GM19035 (cell line): Measurements from ENCODE around the gene CCDC91.
"Not testable (repeated sequence)": the region's sequence is repeated elsewhere in the genome, so short reads cannot be mapped to it uniquely, and the experiment has no call there.

Source experiments
- ATAC-seq: cut with Tn5 transposase; IDR thresholded peaks from one replicate; pipeline ENCODE4 v1.9.1; 2021; ENCODE audit not compliant: unreplicated experiment

Gene CCDC91

DNA sequence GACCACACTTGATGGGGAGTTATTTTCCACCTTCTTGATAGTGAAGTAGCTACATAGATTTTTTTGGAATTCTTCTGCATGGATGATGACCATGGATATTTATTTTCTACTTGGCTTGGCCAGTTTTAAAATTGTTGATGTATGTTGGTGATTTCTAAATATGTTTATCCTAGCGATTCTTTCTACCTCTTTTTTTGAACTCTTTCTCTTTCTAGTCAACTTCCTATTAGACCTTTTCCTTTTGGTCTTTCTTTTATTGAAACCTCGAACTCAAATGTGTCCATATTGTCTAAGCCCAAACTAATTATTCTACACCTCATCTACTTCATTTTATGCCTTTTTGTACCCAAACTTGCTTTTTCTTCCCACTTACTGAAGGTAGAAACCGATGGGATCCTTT, 37.0 kb downstream of the CCDC91 start:
- ATAC-seq: no peak

DNA sequence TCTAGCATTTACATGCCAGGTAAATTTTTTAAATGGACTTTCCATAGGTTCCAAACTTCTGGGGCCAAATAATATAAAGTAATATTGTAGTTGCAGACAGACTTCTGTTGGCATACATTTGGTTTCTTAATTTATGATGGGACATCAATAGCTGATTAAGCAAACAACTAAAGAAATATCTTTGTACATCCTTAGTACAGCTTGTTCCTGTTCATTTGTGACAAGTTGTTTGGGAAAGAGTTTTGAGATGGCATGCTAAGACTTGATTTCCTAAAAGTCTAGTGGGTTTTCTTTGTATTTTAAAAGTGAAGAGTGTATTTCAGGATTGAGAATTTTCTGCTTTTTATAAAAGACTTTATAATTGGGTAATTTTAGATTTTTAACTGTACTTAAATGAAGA, 41.0 kb downstream of the CCDC91 start:
- no peak for ATAC-seq

DNA sequence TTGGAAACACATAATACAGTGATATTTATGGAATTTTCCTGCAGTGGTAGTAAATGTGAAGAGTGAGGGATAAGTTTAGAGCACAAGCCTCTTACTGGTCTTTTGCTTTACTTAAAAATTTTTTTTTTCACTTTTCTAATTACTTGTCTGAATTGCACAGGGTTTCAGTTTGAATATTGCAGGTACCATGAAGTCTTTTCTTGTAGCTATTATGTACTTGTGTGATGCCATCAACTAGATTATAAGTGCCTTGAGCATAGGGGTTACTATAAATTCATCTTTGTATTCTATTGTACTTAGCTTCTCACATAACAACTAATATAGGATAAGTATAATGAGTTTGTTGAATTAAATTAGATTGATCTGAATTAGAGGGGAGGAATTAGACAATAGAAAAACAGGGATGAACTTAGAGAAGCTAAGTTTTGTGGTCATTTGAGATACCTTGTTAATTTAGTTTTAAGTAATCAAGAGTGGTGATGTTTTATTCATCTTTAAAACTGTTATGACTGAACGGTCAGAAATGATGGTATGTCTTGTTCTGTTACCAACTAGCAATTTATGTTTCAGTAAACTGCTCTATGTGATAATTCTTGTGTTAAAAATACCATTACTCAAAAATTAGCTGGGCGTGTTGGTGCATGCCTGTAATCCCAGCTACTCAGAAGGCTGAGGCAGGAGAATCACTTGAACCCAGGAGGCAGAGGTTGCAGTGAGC, 42.1 kb downstream of the CCDC91 start:
- ATAC-seq: peak; percentile 50

DNA sequence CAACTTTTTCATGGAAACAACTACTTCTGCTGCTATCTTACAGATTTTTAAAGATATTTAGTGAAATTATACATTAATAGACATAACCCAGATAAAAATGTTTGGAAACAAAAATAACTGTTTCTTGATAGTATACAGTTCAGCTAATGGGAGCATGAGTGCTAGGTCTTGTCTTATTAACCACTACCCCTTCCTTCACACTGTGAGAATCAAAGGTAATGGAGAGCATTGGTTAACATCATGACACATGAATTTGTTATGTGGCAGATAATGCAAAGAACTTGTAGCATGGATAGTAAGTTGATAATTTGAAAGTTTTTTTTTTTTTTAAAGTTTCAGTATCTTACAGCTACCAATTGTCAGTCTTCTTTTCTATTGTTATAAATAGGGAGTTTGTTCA, 44.2 kb downstream of the CCDC91 start:
- ATAC-seq: no peak

DNA sequence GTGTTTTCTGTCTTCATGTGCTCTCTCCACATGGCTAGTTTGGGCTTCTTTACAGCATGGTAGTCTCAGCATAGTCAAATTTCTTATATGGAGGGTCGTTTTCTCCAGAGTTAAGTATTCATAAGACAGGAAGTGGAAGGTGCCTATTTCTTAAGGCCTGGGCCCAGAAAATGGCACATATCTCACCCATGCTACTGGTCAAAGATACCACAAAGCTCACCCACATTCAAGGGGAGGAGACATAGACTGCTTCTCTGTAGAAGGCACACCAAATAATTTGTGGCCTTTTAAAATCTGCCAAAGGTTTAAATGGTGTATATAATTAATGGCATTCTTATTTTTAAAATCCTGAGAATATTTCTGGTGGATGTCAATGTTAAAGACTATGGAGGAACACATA, 44.8 kb downstream of the CCDC91 start:
- no peak for ATAC-seq

DNA sequence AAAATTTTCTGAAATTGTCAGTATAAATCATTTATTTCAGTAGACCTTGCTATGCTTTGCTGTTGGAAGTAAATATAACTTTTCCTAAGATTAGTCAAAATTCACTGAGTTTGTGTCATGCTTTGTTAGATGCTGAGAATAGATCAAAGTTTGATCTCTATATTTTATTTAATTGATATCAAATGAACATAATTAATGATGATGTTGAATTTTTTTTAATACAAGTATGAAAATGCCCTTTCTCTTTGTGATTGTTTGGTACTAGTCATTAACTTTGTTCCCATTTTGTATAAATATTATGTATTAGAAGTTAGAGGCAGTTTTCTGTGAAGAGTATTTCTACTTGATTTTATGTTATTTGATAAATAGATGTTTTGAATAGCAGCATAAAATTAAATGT, 45.7 kb downstream of the CCDC91 start:
- ATAC-seq: no peak

DNA sequence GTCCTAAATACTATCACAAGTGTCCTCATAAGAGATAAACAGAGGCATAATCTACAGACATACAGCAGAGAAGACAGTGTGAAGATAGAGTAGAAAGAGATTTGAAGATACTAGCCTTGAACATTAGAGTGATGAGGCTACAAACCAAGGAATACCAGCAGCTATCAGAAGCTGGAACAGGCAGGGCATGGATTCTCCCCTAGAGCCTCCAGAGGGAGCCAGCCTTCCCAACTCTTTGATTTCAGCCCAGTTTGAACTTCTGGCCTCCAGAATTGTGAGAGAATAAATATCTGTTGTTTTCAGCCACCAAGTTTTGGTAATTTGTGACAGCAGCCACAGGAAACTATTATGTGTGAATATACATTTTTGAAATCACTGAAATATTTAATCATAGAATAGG, 47.2 kb downstream of the CCDC91 start:
- no peak for ATAC-seq

DNA sequence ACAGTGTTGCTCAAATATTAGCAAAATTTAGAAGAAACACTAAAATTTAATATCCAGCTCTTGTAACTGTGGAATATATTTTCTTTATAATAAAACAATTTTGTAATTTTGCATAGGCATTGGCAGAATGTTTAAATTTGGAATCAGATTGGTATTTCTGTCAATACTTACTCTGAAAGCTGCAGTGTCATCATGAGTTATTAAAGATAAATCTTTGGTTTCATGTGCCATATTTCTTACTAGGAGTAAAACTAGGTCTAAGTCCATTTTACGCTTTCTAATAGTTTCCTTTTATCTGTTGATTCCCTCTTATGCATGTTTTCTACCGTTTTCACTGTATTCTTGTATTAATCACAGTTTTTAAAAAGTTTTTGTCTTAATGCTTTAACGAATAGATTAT, 49.7 kb downstream of the CCDC91 start:
- no peak for ATAC-seq

DNA sequence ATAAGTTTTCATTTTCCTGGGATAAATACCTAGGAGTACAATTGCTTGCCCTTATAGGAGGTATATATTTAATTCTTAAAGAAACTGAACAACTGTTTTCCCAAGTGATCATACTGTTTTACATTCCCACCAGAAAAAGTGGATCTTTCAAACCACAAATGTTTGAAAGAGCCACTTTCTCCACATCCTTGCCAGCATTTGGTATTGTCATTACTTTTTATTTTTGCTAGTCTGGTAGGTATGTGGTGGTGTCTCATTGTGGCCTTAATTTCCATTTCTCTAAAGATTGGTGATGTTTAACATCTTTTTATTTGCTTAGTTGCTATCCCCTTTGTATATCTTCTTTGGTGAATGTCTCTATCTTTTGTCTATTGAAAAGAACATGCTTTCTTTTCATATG, 50.6 kb downstream of the CCDC91 start:
- ATAC-seq: no peak

DNA sequence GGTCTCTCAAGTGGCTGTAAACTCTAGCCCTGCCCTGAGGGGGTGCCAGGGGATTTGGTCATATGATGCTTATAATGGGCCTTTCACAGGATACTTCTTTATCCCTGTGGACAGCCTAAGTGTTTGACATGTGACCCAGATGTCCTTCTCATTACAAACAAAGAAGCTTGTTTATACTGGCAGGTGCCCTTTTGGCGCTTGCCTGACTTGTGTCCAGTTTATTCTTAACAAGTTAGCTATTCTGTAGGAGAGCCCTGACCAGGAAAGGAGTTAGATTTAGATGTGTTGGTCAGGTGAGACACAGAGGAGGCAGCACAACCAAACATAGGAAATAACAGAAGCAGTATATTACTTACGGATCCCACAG, 51.9 kb downstream of the CCDC91 start:
- ATAC-seq: no peak

DNA sequence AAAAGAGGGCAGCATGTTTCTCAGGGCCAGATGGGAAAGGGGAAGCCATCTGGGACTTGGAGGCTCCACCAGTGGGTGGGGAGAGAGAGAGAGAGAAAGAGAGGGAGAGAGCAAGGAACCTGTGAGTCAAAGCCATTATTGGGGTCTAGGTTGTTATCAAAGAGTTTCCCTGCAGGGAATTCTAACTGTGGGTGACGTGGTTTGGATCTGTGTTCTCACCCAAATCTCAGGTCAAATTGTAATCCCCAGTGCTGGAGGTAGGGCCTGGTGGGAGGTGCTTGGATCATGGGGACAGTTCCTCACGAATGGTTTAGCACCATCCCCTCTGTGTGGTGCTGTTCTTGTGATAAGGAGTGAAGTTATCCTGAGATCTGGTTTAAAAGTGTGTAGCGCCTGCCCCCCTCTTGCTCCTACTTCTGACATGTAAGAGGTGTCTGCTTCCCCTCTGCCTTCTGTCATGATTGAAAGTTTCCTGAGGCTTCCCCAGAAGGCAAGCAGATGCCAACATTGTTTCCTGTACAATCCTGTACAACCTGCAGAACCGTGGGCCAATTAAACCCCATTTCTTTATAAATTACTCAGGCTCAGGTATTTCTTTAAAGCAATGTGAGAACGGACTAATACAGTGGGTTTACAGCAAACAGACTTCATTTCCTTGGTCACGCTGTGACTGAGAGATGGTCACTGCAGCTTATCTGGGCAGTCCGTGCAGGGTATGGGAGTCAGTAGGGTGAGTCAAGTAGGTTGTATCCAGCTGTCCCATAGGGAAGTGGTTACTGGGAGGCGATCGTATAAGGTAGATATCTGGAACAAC, 52.4 kb downstream of the CCDC91 start:
- ATAC-seq: no peak

DNA sequence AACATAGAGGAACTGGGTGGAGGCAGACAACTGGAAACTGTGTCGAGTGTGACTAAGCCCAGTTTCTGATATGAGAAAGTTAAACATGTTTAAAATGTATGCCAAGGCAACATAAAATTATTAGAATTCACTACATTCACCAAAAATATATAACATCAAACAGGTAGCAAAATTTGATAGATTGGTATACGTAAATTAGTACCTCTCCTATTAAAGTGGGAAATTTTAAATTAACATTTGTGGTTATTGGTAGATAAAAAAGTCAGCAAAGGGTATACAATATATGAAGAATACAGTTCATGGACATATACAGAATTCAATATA, 53.0 kb downstream of the CCDC91 start:
- no peak for ATAC-seq

DNA sequence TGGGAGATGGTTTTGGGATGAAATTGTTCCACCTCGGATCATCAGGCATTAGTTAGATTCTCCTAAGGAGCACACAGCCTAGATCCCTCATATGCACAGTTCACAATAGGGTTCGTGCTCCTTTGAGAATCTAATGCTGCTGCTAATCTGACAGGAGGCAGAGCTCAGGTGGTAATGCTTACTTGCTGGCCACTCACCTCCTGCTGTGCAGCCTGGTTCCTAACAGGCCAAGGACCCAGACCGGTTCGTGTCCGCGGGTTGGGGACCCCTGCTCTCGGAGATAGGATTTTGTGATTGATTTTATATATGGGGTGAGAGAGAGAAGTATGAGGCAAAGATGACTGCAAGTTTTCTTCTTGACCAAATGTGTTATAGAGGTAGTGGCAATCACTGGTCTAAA, 57.5 kb downstream of the CCDC91 start:
- no peak for ATAC-seq

DNA sequence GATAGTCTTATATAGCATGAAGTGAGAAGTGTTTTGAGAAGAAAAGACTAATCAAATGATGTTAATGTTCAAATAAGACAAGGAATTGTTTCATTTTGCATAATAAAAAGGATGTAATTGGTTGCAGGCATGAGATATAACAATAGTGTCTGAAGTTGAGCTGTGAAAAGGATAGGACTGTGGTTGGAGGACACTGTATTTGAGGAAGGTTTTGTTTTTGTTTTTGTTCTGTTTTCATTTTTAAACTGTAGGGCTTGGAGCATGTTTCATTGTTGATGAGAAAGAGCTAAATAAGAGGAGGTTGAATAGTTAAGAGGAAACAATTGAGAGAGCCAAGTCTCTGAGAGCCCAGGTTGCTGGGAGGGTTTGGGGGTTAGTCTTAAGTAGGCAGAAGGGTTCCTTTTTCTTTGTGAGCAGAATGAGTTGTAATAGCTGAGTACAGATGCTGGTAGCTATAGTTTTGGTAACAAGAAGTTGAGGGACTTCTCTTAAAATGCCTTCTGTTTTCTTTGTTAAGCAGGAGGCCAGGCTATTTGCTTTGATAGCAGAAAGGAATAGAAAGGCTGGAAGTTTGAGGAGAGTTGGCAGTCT, 58.4 kb downstream of the CCDC91 start:
- no peak for ATAC-seq

DNA sequence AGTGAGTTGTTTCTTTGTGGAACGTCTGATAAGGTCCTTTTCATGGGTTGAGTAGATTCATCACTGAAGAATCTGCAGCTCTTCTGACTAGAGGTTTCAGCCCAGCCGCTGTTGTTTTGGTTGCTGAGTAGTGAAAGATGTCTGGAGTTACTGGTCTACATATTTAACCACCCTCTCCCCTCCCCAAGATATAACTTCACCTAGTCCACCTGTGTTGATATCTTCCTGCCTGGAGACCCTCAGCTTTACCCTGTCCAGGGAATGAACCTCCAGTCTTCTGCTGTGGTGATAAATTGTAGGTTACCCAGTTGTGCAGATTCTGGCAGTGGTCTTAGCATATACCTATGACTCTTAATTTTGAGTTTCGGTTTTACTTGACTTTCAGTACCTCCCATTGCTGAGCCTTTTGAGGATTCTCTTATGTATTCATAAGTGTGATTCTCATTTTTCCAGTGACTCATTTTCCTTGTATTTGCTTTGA, 62.9 kb downstream of the CCDC91 start:
- ATAC-seq: peak; percentile 97

DNA sequence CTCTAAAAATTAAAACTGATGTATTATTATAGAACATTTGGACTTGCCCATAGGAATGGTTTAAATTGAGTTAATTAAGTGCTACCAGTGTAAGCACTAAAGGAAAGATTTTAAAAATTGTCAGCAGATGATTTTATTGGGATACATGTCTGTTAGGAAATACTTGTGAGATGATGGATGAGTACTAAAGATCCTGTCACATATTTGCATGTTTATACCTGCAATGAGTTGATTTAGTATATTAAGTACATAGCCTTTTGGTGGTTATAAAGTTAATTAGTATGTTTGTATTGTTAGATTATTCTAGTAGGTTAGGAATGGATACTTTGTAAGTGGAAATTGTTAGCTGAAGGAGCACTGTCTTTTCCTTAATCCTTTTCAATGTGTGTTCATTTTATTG, 67.2 kb downstream of the CCDC91 start:
- ATAC-seq: no peak

DNA sequence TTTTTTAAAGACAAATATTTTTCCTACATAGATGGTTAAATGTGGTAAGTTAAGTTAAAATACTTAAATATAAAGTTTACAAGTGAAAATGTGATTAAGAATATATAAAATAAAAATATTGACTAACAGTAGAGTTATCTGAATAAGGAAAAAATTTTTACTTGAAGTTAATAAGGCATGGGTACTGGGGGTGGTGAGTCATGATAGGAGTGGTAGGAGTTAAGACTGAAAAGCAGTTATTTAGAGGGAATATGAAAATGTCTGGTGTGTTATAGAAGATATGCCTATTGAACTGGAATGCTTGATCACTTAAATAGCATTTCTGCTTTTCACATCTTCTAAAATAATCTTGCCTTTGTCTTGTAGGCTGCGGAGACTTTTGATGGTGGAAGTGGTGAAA, 68.7 kb downstream of the CCDC91 start:
- no peak for ATAC-seq

DNA sequence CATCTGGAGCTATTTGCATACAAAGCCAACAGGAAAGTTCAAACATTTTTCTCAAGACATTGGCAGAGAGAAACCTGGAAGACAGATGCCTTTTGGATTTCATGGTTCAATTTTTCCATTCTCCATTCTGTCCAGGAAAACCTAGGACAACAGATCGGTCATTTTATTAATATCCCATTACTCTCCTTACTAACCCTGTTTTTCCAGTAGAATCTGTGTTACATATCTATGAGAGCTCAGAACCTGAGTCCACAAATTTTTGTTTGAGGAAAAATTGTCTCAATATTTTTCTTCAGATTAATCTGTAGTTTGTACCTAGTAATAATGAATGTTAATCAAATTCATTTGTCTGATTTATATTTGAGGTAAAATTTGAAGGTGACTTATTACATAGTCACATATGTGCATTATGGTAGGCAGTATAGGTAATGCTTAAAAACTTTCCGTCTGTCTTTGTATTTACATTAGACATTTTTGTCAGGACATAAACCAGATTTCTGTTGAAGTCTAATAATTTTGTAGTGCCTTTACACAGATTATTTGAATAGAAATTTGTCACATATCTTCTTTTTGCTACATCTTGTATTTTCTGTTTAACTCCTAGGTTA, 75.3 kb downstream of the CCDC91 start:
- no peak for ATAC-seq

DNA sequence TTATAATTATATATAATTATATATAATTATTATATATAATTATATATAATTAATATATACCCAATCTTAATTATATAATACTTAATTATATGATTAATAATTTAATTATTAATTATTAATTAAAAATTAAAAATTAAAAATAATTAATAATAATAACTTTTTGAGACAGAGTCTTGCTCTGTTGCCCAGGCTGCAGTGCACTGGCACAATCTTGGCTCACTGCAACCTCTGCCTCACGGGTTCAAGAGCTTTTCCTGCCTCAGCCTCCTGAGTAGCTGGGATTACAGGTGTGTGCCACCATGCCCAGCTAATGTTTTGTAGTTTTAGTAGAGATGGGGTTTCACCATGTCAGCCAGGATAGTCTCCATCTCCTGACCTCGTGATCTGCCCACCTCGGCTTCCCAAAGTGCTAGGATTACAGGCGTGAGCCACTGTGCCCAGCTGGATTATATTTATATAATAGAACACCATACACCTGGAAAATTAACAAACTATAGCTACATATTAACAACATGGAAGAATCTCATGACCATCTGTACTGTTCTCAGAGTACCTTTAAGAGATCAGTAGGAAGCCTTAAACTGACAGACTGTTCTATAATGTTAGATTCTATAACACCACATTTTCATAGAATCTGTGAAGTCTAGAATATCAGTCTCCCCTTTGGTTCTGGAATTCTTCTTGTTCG, 77.8 kb downstream of the CCDC91 start:
- not testable (repeated sequence) for ATAC-seq

DNA sequence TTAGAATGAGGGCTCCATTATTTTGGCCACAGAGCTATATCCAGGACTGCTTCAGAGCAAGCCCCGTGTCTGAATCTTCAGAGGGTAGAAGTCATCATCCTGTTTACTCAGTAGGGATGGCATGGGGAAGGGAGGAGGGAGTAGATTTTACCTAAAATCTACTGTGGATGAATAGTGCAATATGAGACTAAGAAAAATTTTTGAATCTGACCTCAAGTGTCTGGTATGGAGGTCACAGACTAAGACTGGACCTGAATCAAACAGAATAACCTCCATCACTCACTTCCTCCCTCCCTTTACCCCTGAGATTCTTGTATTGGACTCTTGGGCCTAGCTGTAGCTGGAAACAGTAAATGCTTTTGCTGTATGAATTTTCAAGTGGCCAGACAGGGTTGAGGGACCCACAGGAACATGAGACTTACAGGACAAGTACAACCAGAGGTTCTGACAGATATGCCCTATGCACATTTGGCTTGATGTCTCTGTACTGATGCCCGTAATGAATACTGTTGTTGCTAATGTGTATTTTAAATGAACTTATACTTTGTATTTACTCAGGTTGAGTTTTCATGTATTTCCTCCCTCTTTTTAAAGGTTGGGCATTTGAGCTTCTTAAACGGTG, 78.5 kb downstream of the CCDC91 start:
- no peak for ATAC-seq

DNA sequence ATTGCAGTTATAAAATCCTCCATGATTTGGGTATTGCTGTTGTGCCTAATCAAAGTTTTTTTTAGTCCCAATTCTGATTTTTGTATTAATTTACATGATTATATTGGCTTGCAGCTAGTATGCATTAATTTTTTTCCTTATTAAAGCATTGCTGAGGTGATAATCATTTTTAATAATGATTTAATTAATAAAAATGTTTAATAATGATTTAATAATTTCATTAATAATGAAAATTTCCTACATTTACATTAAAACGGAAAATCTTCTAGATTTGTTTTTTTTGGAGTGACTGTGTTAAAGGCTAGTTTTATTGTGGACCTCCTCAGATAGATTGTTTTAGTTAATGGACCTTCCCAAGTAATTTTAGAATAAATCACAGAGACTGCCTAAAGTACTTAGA, 79.6 kb downstream of the CCDC91 start:
- no peak for ATAC-seq
